C4-2B (cell line): ENCODE data around the gene GARIN5A.

Experiments used
- CTCF ChIP-seq: fragments of 450-650 bp; conservative IDR thresholded peaks from 2 replicates; pipeline ENCODE4 v1.5.1; 2017; ENCODE audit warnings: mild to moderate bottlenecking
- ZFX ChIP-seq: fragments of 450-650 bp; IDR thresholded peaks from 2 replicates; pipeline ENCODE4 v1.6.1; 2017

GRCh38 chr19:50480281-50481111 is 3.8 kb upstream of the GARIN5A start:
- TF ChIP-seq CTCF (no peak), ZFX (no peak)
